Nucleus accumbens (tissue), 56 donors: ENCODE measurements around the gene NLGN4X.

ENCODE experiments used
- DNase-seq, 56 donors: peaks; one replicate each; lab custom pipeline; 2025; lab: John Stamatoyannopoulos, UW

NLGN4X gene

GRCh38 chrX:6163721-6164120 is 64.9 kb downstream of the NLGN4X start:
- DNase-seq: no peak

- DNase-seq: peak in 3 of 56 donors; percentile 1 to 4 (median 2)
Measured at GRCh38 chrX:6159468-6159867, 69.2 kb downstream of the NLGN4X start.

GRCh38 chrX:6151971-6152370 is 76.7 kb downstream of the NLGN4X start:
- DNase-seq: no peak

GRCh38 chrX:6149060-6149872 is 79.4 kb downstream of the NLGN4X start:
- no peak for DNase-seq

GRCh38 chrX:6134255-6134654 is 94.4 kb downstream of the NLGN4X start:
- no peak for DNase-seq

- DNase-seq: no peak
Measured at GRCh38 chrX:6132970-6133369, 95.7 kb downstream of the NLGN4X start.

GRCh38 chrX:6131287-6131686 is 97.4 kb downstream of the NLGN4X start:
- DNase-seq: no peak

- DNase-seq: no peak
Measured at GRCh38 chrX:6129195-6129594, 99.5 kb downstream of the NLGN4X start.

GRCh38 chrX:6120329-6120728 is 108.3 kb downstream of the NLGN4X start:
- peak in 2 of 56 donors; percentile 3 to 12 for DNase-seq

GRCh38 chrX:6095469-6095868 is 133.2 kb downstream of the NLGN4X start:
- DNase-seq: no peak

GRCh38 chrX:6074532-6074931 is 154.1 kb downstream of the NLGN4X start:
- DNase-seq: no peak

GRCh38 chrX:6071731-6072130 is 156.9 kb downstream of the NLGN4X start:
- no peak for DNase-seq

GRCh38 chrX:6067600-6067999 is 161.1 kb downstream of the NLGN4X start:
- no peak for DNase-seq

- no peak for DNase-seq
Measured at GRCh38 chrX:6053141-6053540, 175.5 kb downstream of the NLGN4X start.

GRCh38 chrX:6052111-6052745 is 176.4 kb downstream of the NLGN4X start:
- DNase-seq: peak in 3 of 56 donors; percentile 0 to 4 (median 2)

GRCh38 chrX:6049132-6049531 is 179.5 kb downstream of the NLGN4X start:
- DNase-seq: no peak

- no peak for DNase-seq
Measured at GRCh38 chrX:6041630-6042029, 187.0 kb downstream of the NLGN4X start.

GRCh38 chrX:6029014-6029413 is 199.7 kb downstream of the NLGN4X start:
- no peak for DNase-seq

GRCh38 chrX:6026980-6027379 is 201.7 kb downstream of the NLGN4X start:
- peak in 3 of 56 donors; percentile 0 to 4 (median 0) for DNase-seq

GRCh38 chrX:6026429-6026828 is 202.2 kb downstream of the NLGN4X start:
- no peak for DNase-seq

GRCh38 chrX:6024204-6024603 is 204.5 kb downstream of the NLGN4X start:
- DNase-seq: no peak
